ENCODE data around the gene SCG2. TPM values are rescaled to one million over a fixed set of nuclear protein-coding genes. Genes with fewer than 3 reads are reported as not detected.

The SCG2 gene
- total and polyA plus RNA-seq, 4 donors = not detected

- Histone ChIP-seq H3K4me3 (ENCODE audit: low read depth in 1 of 3, low read length in 3 of 3) (no peak overlapping the region), H3K9me3 (ENCODE audit: control insufficient read depth in 4 of 4, low read length in 3 of 4) (peaks cover 0 to 7% (median 2%) of the 10 kb centered on the region in 4 donors), H3K4me1 (ENCODE audit: control insufficient read depth in 4 of 4, insufficient read depth in 4 of 4, low read length in 3 of 4) (no peaks in the 10 kb centered on the region), H3K36me3 (ENCODE audit: control insufficient read depth in 4 of 4, insufficient read depth in 3 of 4, low read depth in 1 of 4, low read length in 3 of 4) (no peaks in the 10 kb centered on the region), H3K27me3 (ENCODE audit: control insufficient read depth in 4 of 4, insufficient read depth in 4 of 4, low read length in 3 of 4) (no peaks in the 10 kb centered on the region), H3K9ac (ENCODE audit: low read depth in 1 of 2, low read length in 2 of 2) (no peak overlapping the region), H3K27ac (ENCODE audit: low read depth in 1 of 2, low read length in 2 of 2) (no peak overlapping the region)
- no peak for DNase-seq (ENCODE audit: low spot score)
- WGBS = 49% methylated on average over 1 of the region's 1 CpG
- TF ChIP-seq HNF4A (conservative IDR thresholded peaks at IDR 0.05) = no peak
- no peak for TF ChIP-seq RXRA (IDR thresholded peaks at IDR 0.05)
- TF ChIP-seq JUND (IDR thresholded peaks at IDR 0.05) = no peak
- no peak for TF ChIP-seq GABPA (IDR thresholded peaks at IDR 0.05 in 1 of 2, conservative IDR thresholded peaks at IDR 0.05 in 1 of 2)
- TF ChIP-seq RAD21 (IDR thresholded peaks at IDR 0.05) = no peak
- no peak for TF ChIP-seq NR2F2 (IDR thresholded peaks at IDR 0.05)
- TF ChIP-seq, protein P1, sequence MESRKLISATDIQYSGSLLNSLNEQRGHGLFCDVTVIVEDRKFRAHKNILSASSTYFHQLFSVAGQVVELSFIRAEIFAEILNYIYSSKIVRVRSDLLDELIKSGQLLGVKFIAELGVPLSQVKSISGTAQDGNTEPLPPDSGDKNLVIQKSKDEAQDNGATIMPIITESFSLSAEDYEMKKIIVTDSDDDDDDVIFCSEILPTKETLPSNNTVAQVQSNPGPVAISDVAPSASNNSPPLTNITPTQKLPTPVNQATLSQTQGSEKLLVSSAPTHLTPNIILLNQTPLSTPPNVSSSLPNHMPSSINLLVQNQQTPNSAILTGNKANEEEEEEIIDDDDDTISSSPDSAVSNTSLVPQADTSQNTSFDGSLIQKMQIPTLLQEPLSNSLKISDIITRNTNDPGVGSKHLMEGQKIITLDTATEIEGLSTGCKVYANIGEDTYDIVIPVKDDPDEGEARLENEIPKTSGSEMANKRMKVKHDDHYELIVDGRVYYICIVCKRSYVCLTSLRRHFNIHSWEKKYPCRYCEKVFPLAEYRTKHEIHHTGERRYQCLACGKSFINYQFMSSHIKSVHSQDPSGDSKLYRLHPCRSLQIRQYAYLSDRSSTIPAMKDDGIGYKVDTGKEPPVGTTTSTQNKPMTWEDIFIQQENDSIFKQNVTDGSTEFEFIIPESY (IDR thresholded peaks at IDR 0.05) = no peak
- TF ChIP-seq YY1 (IDR thresholded peaks at IDR 0.05) = no peak
- TF ChIP-seq HNF4G (IDR thresholded peaks at IDR 0.05) = no peak
- TF ChIP-seq CTCF (IDR thresholded peaks at IDR 0.05; ENCODE audit: low read depth, low read length, missing input control) = no peak
- no peak for TF ChIP-seq TAF1 (conservative IDR thresholded peaks at IDR 0.05)
These were observed 32.9 kb upstream of the SCG2 start for GRCh38 chr2:223635080-223635479.

- Histone ChIP-seq H3K27ac (ENCODE audit: low read depth in 1 of 2, low read length in 2 of 2) (no peak overlapping the region), H3K9ac (ENCODE audit: low read depth in 1 of 2, low read length in 2 of 2) (no peak overlapping the region), H3K36me3 (ENCODE audit: control insufficient read depth in 4 of 4, insufficient read depth in 3 of 4, low read depth in 1 of 4, low read length in 3 of 4) (no peaks in the 10 kb centered on the region), H3K9me3 (ENCODE audit: control insufficient read depth in 4 of 4, low read length in 3 of 4) (peaks cover 0 to 7% (median 2%) of the 10 kb centered on the region in 4 donors), H3K4me1 (ENCODE audit: control insufficient read depth in 4 of 4, insufficient read depth in 4 of 4, low read length in 3 of 4) (no peaks in the 10 kb centered on the region), H3K27me3 (ENCODE audit: control insufficient read depth in 4 of 4, insufficient read depth in 4 of 4, low read length in 3 of 4) (no peaks in the 10 kb centered on the region), H3K4me3 (ENCODE audit: low read depth in 1 of 3, low read length in 3 of 3) (no peak overlapping the region)
- DNase-seq (ENCODE audit: low spot score) = no peak
- 90% methylated on average over 3 of the region's 3 CpGs for WGBS
- TF ChIP-seq TAF1 (conservative IDR thresholded peaks at IDR 0.05) (no peak), FOXA2 (IDR thresholded peaks at IDR 0.05) (no peak), FOXA1 (IDR thresholded peaks at IDR 0.05) (no peak), REST (IDR thresholded peaks at IDR 0.05) (no peak), CTCF (IDR thresholded peaks at IDR 0.05; ENCODE audit: low read depth, low read length, missing input control) (no peak), YY1 (IDR thresholded peaks at IDR 0.05) (no peak), HNF4G (IDR thresholded peaks at IDR 0.05) (no peak), JUND (IDR thresholded peaks at IDR 0.05) (no peak), GABPA (IDR thresholded peaks at IDR 0.05 in 1 of 2, conservative IDR thresholded peaks at IDR 0.05 in 1 of 2) (no peak), SP1 (IDR thresholded peaks at IDR 0.05) (no peak), NR2F2 (IDR thresholded peaks at IDR 0.05) (no peak)
- TF ChIP-seq, protein P2, sequence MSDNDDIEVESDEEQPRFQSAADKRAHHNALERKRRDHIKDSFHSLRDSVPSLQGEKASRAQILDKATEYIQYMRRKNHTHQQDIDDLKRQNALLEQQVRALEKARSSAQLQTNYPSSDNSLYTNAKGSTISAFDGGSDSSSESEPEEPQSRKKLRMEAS (IDR thresholded peaks at IDR 0.05) = no peak
These were observed 32.1 kb upstream of the SCG2 start for GRCh38 chr2:223634238-223634637.

Data from liver (tissue), 9 donors.